Keratinocyte (primary cell): Measurements from ENCODE around the gene PPEF2. TPM values are rescaled to one million over a fixed set of nuclear protein-coding genes. Genes with fewer than 3 reads are reported as not detected.
A peak's percentile ranks its signal among the peaks of the same experiment; 100 is the strongest.

Experiments
- DNase-seq: peaks from one replicate; pipeline ENCODE4 v3.0.0-alpha.2; 2011; ENCODE audit warnings: low read depth, missing footprints, low spot score
- FAIRE-seq: peaks from 2 replicates; lab custom pipeline; 2011; peaks lifted over from hg19 to GRCh38; lab: Jason Lieb, UNC
- H2AFZ ChIP-seq: 2 replicates; pipeline ENCODE4 v1.6.0; 2012; ENCODE audit warnings: low read length, control low read depth, inconsistent platforms; ENCODE audit not compliant: control insufficient read depth
- H3K27ac ChIP-seq: 2 replicates; pipeline ENCODE4 v1.5.1; 2011; ENCODE audit warnings: low read length; ENCODE audit not compliant: control insufficient read depth, insufficient read depth
- H3K27me3 ChIP-seq: 3 replicates; pipeline ENCODE4 v1.6.0; 2011; ENCODE audit warnings: low read length; ENCODE audit not compliant: control insufficient read depth, insufficient read depth; ENCODE audit errors: extremely low read depth
- H3K36me3 ChIP-seq, 2 experiments: 2 replicates in 1 of 2; 3 replicates in 1 of 2; pipeline ENCODE4 v1.5.1; 2011; ENCODE audit warnings: low read length in 2 of 2, mild to moderate bottlenecking in 1 of 2; ENCODE audit not compliant: control insufficient read depth in 2 of 2, insufficient read depth in 2 of 2; ENCODE audit errors: extremely low read depth in 1 of 2
- H3K4me1 ChIP-seq: 3 replicates; pipeline ENCODE4 v1.5.1; 2011; ENCODE audit warnings: low read length; ENCODE audit not compliant: control insufficient read depth, insufficient read depth; ENCODE audit errors: extremely low read depth
- H3K4me2 ChIP-seq: 3 replicates; pipeline ENCODE4 v1.6.0; 2011; ENCODE audit warnings: low read depth, low read length; ENCODE audit not compliant: control insufficient read depth, insufficient read depth; ENCODE audit errors: extremely low read depth
- H3K4me3 ChIP-seq, 3 experiments: fragments of 200-600 bp in 1 of 3; sonication (generic) in 1 of 3; 2 replicates in 2 of 3; 3 replicates in 1 of 3; pipeline ENCODE4 v1.5.1; 2011 to 2016; ENCODE audit warnings: low read length in 3 of 3, mild to moderate bottlenecking in 3 of 3, control low read depth in 2 of 3, inconsistent platforms in 1 of 3, low read depth in 1 of 3, mixed read lengths in 1 of 3, mixed run types in 1 of 3, moderate library complexity in 1 of 3; ENCODE audit not compliant: control insufficient read depth in 2 of 3, insufficient read depth in 2 of 3; ENCODE audit errors: extremely low read depth in 1 of 3
- H3K79me2 ChIP-seq: 2 replicates; pipeline ENCODE4 v1.6.0; 2012; ENCODE audit warnings: low read length; ENCODE audit not compliant: control insufficient read depth, insufficient read depth
- H3K9ac ChIP-seq: 3 replicates; pipeline ENCODE4 v1.6.0; 2011; ENCODE audit warnings: low read length; ENCODE audit not compliant: control insufficient read depth, insufficient read depth; ENCODE audit errors: extremely low read depth
- H3K9me1 ChIP-seq: 3 replicates; pipeline ENCODE4 v1.6.0; 2011; ENCODE audit warnings: low read length; ENCODE audit not compliant: control insufficient read depth, insufficient read depth; ENCODE audit errors: extremely low read depth
- H3K9me3 ChIP-seq: 2 replicates; pipeline ENCODE4 v1.5.1; 2012; ENCODE audit warnings: low read depth, low read length; ENCODE audit not compliant: control insufficient read depth
- H4K20me1 ChIP-seq: 3 replicates; pipeline ENCODE4 v1.6.0; 2011; ENCODE audit warnings: low read length; ENCODE audit not compliant: control insufficient read depth, insufficient read depth; ENCODE audit errors: extremely low read depth
- CTCF ChIP-seq, 3 experiments: IDR thresholded peaks in 1 of 3; conservative IDR thresholded peaks in 1 of 3; optimal IDR thresholded peaks in 1 of 3; 2 replicates in 2 of 3; 3 replicates in 1 of 3; pipeline versions ENCODE3 to v1.5.1; 2011; ENCODE audit warnings: low read length in 3 of 3, mild to moderate bottlenecking in 3 of 3, moderate library complexity in 2 of 3, control low read depth in 1 of 3, inconsistent platforms in 1 of 3; ENCODE audit not compliant: insufficient read depth in 2 of 3; ENCODE audit errors: extremely low read depth in 1 of 3
- EZH2 ChIP-seq: IDR thresholded peaks from one replicate; pipeline ENCODE4 v1.6.1; 2012; ENCODE audit warnings: inconsistent platforms, mild to moderate bottlenecking, low read length, moderate library complexity
- dilution Hi-C: fragments of 300-500 bp; cut with MboI; formaldehyde crosslinking; loops from one replicate; pipeline ENCODE4 v1.7.0; 2020; ENCODE audit warnings: low sequenced_read_pairs; ENCODE audit not compliant: extremely low pct_ligation_motif_present
- polyA plus RNA-seq, 5 experiments: library from polyadenylated mRNA; depleted of rRNA in 3 of 5; stranded (reverse) in 3 of 5; stranded (forward) in 1 of 5; unstranded in 1 of 5; fragments of >200 nt; gene quantifications; 1 replicate in 1 of 5; 2 replicates in 3 of 5; 3 replicates in 1 of 5; pipeline versions ENCODE4 v1.2.1 to v1.2.3, GENCODE V29; 2011 to 2012; ENCODE audit warnings: missing spikeins in 2 of 5, low read depth in 1 of 5, low replicate concordance in 1 of 5

The PPEF2 gene
- polyA plus RNA-seq, 1 donor (not counting 4 experiments of a cell fraction or from before 2014, with no cell fraction given) = 0.03 TPM

DNA sequence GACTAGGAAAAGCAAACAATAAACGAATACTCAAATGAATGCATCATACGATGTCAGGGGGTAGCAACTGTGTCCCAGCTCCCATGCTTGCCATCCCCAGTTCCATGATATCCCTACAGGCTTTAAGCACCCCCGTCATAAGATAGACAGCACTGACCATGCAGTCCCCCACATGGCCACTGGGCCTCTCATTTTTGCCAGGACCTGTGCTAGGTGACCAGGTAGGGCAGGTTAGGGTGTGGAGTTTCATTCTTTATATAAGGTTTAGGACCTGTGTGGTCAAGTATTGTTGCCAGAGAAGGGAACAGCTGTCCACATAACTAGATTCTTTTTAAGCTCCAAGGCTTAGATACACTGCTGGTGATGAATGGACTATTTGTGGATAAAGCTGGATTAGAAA, 9.7 kb downstream of the PPEF2 start:
- Histone ChIP-seq H3K9me3 (no peaks in the 10 kb centered on the region), H3K27me3 (peaks cover 12% of the 10 kb centered on the region), H4K20me1 (no peaks in the 10 kb centered on the region), H3K27ac (no peak overlapping the region), H3K4me3 (no peak overlapping the region), H3K9ac (no peak overlapping the region), H3K9me1 (no peaks in the 10 kb centered on the region), H3K4me2 (no peak overlapping the region), H2AFZ (no peak overlapping the region), H3K36me3 (no peaks in the 10 kb centered on the region), H3K4me1 (no peaks in the 10 kb centered on the region), H3K79me2 (no peaks in the 10 kb centered on the region)
- DNase-seq (no peak), FAIRE-seq (no peak)
- TF ChIP-seq EZH2 = no peak
- peak in 2 of 3 experiments; percentile 13 to 32 for TF ChIP-seq CTCF (optimal IDR thresholded peaks at IDR 0.05 in 1 of 3, IDR thresholded peaks at IDR 0.05 in 1 of 3, conservative IDR thresholded peaks at IDR 0.05 in 1 of 3; ENCODE audit: extremely low read depth in 1 of 3, insufficient read depth in 2 of 3, low read length in 3 of 3)
- dilution Hi-C loops = no loop called here

DNA sequence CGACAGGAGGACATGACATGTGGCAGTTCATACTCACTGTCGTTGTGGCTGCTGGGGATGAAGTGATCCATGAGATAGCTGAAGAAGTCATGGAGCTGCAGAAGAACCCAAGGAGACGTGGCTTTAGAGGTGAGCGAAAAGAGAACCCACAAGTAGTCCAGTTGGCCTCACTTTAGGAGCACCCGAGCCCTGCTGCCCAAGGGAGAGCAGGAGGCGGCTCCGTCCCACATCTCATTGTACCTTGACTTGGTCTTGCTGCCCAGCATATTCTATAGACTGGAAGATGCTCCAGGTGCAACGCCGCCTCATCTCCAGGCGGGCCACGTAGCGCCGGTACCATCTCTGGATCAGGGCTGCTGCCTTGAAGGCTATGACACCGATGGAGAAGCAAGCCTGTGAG, 10.6 kb downstream of the PPEF2 start:
- Histone ChIP-seq H3K9me3 (no peaks in the 10 kb centered on the region), H3K4me1 (no peaks in the 10 kb centered on the region), H2AFZ (no peak overlapping the region), H3K27me3 (peaks cover 12% of the 10 kb centered on the region), H4K20me1 (no peaks in the 10 kb centered on the region), H3K9ac (no peak overlapping the region), H3K9me1 (no peaks in the 10 kb centered on the region), H3K27ac (no peak overlapping the region), H3K79me2 (no peaks in the 10 kb centered on the region), H3K4me2 (no peak overlapping the region), H3K4me3 (no peak overlapping the region), H3K36me3 (no peaks in the 10 kb centered on the region)
- no peak for FAIRE-seq
- no peak for TF ChIP-seq EZH2
- TF ChIP-seq CTCF (optimal IDR thresholded peaks at IDR 0.05 in 1 of 3, IDR thresholded peaks at IDR 0.05 in 1 of 3, conservative IDR thresholded peaks at IDR 0.05 in 1 of 3; ENCODE audit: extremely low read depth in 1 of 3, insufficient read depth in 2 of 3, low read length in 3 of 3) = no peak
- dilution Hi-C loops = no loop called here
- no peak for DNase-seq
